ENCODE data around the gene SSTR1. TPM values are rescaled to one million over a fixed set of nuclear protein-coding genes. Genes with fewer than 3 reads are reported as not detected.

SSTR1 gene
- total RNA-seq, 1 donor from 2014 or later = 0.21 TPM

DNA sequence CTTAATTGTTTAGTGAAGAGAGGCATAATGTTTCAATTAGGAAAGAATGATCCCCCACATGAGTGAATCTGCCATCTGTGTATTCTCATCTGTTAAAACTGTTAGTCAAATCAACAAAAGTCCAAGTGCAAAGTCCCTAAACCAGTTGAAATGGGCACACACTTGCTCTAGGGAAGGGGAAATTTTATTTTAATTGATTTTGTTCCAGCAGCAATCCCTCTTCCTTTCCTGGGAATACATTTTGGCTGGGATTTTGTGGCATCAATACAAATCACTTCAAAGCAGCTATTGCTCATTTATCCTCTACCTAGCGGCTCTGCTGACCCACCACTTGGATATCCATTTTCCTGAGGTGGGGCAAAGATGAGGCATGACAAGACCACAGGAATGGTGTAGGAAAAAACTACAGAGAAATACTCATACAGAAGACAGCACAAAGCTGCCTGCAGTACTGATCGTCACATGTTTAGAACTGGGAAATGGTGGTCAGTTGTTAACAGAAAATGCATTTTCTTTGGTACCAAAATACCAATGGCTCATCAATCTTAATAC lies 9.8 kb upstream of the SSTR1 start:
- H3K27me3 Mint-ChIP-seq (ENCODE audit: unreplicated experiment) = peaks cover 9% of the 10 kb centered on the region
- H3K9me3 Mint-ChIP-seq (ENCODE audit: unreplicated experiment) = no peaks in the 10 kb centered on the region
- peaks cover 6% of the 10 kb centered on the region for H3K36me3 Mint-ChIP-seq (ENCODE audit: low read depth, unreplicated experiment)
- TF ChIP-seq, protein P1, sequence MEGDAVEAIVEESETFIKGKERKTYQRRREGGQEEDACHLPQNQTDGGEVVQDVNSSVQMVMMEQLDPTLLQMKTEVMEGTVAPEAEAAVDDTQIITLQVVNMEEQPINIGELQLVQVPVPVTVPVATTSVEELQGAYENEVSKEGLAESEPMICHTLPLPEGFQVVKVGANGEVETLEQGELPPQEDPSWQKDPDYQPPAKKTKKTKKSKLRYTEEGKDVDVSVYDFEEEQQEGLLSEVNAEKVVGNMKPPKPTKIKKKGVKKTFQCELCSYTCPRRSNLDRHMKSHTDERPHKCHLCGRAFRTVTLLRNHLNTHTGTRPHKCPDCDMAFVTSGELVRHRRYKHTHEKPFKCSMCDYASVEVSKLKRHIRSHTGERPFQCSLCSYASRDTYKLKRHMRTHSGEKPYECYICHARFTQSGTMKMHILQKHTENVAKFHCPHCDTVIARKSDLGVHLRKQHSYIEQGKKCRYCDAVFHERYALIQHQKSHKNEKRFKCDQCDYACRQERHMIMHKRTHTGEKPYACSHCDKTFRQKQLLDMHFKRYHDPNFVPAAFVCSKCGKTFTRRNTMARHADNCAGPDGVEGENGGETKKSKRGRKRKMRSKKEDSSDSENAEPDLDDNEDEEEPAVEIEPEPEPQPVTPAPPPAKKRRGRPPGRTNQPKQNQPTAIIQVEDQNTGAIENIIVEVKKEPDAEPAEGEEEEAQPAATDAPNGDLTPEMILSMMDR (IDR thresholded peaks at IDR 0.05; ENCODE audit: unreplicated experiment) = no peak
- H3K27ac Mint-ChIP-seq (ENCODE audit: unreplicated experiment) = no peak overlapping the region
- H3K4me3 Mint-ChIP-seq (ENCODE audit: unreplicated experiment) = no peak overlapping the region
- H3K4me1 Mint-ChIP-seq (ENCODE audit: unreplicated experiment) = peaks cover 24% of the 10 kb centered on the region
- no peak for DNase-seq (ENCODE audit: low spot score)

DNA sequence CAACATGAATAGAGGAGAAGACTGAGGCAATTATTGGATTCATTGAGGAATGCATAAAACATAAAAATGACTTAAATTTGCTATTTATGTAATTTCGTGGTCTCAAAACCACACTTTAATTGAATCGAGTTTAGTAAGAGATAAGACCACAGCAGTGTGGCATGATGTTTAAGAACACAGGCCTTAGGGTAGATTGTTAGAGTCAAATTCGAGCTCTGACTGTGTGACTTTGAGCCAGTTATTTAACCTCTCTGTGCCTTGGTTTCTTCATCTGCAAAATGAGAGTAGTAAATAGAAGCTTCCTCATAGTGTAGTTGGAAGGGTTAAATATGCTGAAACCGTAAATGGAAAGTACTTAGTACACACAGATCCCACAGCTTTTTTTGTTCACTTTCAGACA lies 9.3 kb upstream of the SSTR1 start:
- no peak for DNase-seq (ENCODE audit: low spot score)
- H3K4me1 Mint-ChIP-seq (ENCODE audit: unreplicated experiment) = peaks cover 24% of the 10 kb centered on the region
- no peaks in the 10 kb centered on the region for H3K9me3 Mint-ChIP-seq (ENCODE audit: unreplicated experiment)
- H3K27me3 Mint-ChIP-seq (ENCODE audit: unreplicated experiment) = peaks cover 9% of the 10 kb centered on the region
- H3K4me3 Mint-ChIP-seq (ENCODE audit: unreplicated experiment) = no peak overlapping the region
- peaks cover 6% of the 10 kb centered on the region for H3K36me3 Mint-ChIP-seq (ENCODE audit: low read depth, unreplicated experiment)
- TF ChIP-seq, protein P1 (IDR thresholded peaks at IDR 0.05; ENCODE audit: unreplicated experiment) = no peak
- no peak overlapping the region for H3K27ac Mint-ChIP-seq (ENCODE audit: unreplicated experiment)

GRCh38 chr14:38199076-38199475 lies 8.6 kb upstream of the SSTR1 start:
- H3K4me1 Mint-ChIP-seq (ENCODE audit: unreplicated experiment) = peaks cover 22% of the 10 kb centered on the region
- H3K9me3 Mint-ChIP-seq (ENCODE audit: unreplicated experiment) = no peaks in the 10 kb centered on the region
- no peak overlapping the region for H3K4me3 Mint-ChIP-seq (ENCODE audit: unreplicated experiment)
- TF ChIP-seq, protein P1 (IDR thresholded peaks at IDR 0.05; ENCODE audit: unreplicated experiment) = no peak
- H3K27ac Mint-ChIP-seq (ENCODE audit: unreplicated experiment) = no peak overlapping the region
- H3K27me3 Mint-ChIP-seq (ENCODE audit: unreplicated experiment) = peaks cover 9% of the 10 kb centered on the region
- peaks cover 4% of the 10 kb centered on the region for H3K36me3 Mint-ChIP-seq (ENCODE audit: low read depth, unreplicated experiment)
- DNase-seq (ENCODE audit: low spot score) = no peak

- H3K9me3 Mint-ChIP-seq (ENCODE audit: unreplicated experiment) = no peaks in the 10 kb centered on the region
- no peaks in the 10 kb centered on the region for H3K36me3 Mint-ChIP-seq (ENCODE audit: low read depth, unreplicated experiment)
- no peak overlapping the region for H3K27ac Mint-ChIP-seq (ENCODE audit: unreplicated experiment)
- peaks cover 15% of the 10 kb centered on the region for H3K4me1 Mint-ChIP-seq (ENCODE audit: unreplicated experiment)
- H3K4me3 Mint-ChIP-seq (ENCODE audit: unreplicated experiment) = no peak overlapping the region
- H3K27me3 Mint-ChIP-seq (ENCODE audit: unreplicated experiment) = peaks cover 5% of the 10 kb centered on the region
- DNase-seq (ENCODE audit: low spot score) = no peak
- TF ChIP-seq, protein P1 (IDR thresholded peaks at IDR 0.05; ENCODE audit: unreplicated experiment) = no peak
Measured at GRCh38 chr14:38199739-38200138, 8.0 kb upstream of the SSTR1 start.

- no peak overlapping the region for H3K27ac Mint-ChIP-seq (ENCODE audit: unreplicated experiment)
- TF ChIP-seq, protein P1 (IDR thresholded peaks at IDR 0.05; ENCODE audit: unreplicated experiment) = no peak
- H3K4me3 Mint-ChIP-seq (ENCODE audit: unreplicated experiment) = no peak overlapping the region
- peaks cover 4% of the 10 kb centered on the region for H3K27me3 Mint-ChIP-seq (ENCODE audit: unreplicated experiment)
- no peaks in the 10 kb centered on the region for H3K36me3 Mint-ChIP-seq (ENCODE audit: low read depth, unreplicated experiment)
- peaks cover 9% of the 10 kb centered on the region for H3K4me1 Mint-ChIP-seq (ENCODE audit: unreplicated experiment)
- no peak for DNase-seq (ENCODE audit: low spot score)
- no peaks in the 10 kb centered on the region for H3K9me3 Mint-ChIP-seq (ENCODE audit: unreplicated experiment)
Measured at GRCh38 chr14:38201137-38201828, 6.4 kb upstream of the SSTR1 start.
